Stimulated activated CD4-positive, alpha-beta T cell treated with anti-CD3 and anti-CD28 coated beads, Interleukin-1b, Interleukin-23, amount 100 ng/mL, for 48 hours (primary cell): ENCODE measurements around the gene ZNF697.
"Not testable (repeated sequence)": the region's sequence is repeated elsewhere in the genome, so short reads cannot be mapped to it uniquely, and the experiment has no call there.

Source experiments
- DNase-seq: peaks from one replicate; pipeline ENCODE4 v3.0.0-alpha.2; 2020

Gene ZNF697

GRCh38 chr1:119647734-119648619, at the start of gene ZNF697:
Gene ZNF697, minus strand, starts transcription at chr1:119648266. Its CDS starts 22,166 bp downstream, at chr1:119626100.
- DNase-seq = peak; percentile 39

GRCh38 chr1:119697598-119697997, 49.5 kb upstream of the ZNF697 start:
- no peak for DNase-seq

DNA sequence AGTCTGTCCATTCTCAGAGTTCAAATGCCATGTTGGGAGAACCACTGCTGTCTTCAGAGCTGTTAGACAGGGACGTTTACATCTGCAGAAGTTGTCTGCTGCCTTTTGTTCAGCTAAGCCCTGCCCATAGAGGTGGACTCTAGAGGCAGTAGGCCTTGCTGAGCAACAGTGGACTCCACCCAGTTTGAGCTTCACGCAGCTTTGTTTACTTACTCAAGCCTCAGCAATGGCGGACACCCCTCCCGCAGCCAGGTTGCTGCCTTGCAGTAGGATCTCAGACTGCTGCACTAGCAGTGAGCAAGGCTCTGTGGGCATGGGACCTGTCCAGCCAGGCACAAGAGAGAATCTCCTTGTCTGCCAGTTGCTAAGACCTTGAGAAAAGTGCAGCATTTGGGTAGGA, 48.8 kb upstream of the ZNF697 start:
- DNase-seq = not testable (repeated sequence)

- no peak for DNase-seq
These were observed 41.4 kb upstream of the ZNF697 start for GRCh38 chr1:119689511-119689910.

GRCh38 chr1:119688810-119689209, 40.7 kb upstream of the ZNF697 start:
- no peak for DNase-seq

- no peak for DNase-seq
These were observed 39.5 kb upstream of the ZNF697 start for GRCh38 chr1:119687434-119688079.

GRCh38 chr1:119686661-119687060, 38.6 kb upstream of the ZNF697 start:
- no peak for DNase-seq

GRCh38 chr1:119683893-119684292, 35.8 kb upstream of the ZNF697 start:
- no peak for DNase-seq

DNA sequence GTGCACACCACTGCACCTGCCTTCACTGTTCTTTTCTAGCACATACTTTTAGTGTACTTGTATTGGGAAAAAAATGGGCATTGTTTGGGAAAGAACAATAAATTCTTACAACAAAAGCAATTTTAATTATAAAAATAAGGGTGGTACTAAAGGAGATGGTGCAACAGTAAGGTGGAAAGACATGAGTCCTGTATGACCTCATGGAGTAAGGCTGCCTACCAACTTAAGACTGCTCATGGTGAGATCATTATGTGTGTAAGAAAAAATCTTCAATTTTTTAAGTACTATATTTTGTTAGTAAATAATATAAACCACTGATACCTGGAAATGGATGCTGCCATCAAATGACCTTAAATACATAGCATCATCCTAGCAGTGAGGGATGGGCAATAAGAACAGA, 34.1 kb upstream of the ZNF697 start:
- DNase-seq = no peak

- no peak for DNase-seq
These were observed 33.5 kb upstream of the ZNF697 start for GRCh38 chr1:119681560-119681959.

- no peak for DNase-seq
These were observed 32.7 kb upstream of the ZNF697 start for GRCh38 chr1:119680723-119681122.

GRCh38 chr1:119680193-119680592, 32.1 kb upstream of the ZNF697 start:
- DNase-seq = no peak

- DNase-seq = no peak
These were observed 31.2 kb upstream of the ZNF697 start for GRCh38 chr1:119679223-119679622.

- no peak for DNase-seq
These were observed 28.6 kb upstream of the ZNF697 start for GRCh38 chr1:119676571-119677206.

DNA sequence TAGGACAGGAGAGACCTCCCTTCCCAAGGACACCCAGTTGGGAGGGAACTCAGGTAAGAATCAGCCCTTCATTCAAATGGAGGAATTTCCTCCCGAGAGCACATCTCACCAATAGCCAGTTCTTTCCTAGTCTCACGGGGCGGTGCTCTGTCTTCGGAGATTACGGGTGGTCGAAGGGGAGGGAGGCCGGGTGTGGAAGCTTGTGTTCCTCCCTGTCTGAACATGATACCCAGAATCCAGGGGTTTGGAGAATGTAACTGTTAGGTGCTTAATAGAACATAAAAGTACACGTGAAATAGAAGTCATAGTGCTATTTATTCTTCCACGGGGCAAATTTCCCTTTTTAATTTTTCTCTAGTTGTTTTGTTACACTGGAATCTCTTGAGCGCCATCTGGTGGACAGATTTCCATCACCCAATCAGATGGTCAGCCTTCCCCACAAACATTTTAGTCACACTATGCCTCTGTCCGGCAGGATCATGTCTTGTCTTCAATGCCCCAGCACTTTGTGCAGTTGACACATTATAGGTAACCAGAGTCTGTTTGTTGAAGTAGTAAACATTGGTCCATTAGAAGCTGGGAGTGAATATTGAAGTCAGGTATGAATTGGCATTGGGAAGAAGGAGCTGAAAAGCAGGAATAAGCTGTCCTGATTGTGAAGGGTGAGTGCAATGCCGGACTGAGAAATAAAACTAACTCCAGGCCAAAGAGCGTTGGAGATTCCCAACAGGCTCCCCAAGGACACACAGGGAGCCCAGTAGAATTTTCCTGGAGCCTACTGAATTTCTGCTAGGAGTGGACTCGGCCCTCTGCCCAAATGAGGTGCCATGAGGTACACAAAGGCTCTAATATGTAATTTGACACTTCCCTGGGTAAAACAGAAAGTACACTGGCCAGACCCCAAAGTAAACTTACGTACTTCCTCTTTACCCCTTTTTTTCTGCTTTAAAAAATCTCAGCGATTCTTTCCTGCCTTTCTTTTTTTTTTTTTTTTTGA, 27.6 kb upstream of the ZNF697 start:
- peak; percentile 62 for DNase-seq

GRCh38 chr1:119674835-119675289, 26.8 kb upstream of the ZNF697 start:
- DNase-seq = peak; percentile 57

DNA sequence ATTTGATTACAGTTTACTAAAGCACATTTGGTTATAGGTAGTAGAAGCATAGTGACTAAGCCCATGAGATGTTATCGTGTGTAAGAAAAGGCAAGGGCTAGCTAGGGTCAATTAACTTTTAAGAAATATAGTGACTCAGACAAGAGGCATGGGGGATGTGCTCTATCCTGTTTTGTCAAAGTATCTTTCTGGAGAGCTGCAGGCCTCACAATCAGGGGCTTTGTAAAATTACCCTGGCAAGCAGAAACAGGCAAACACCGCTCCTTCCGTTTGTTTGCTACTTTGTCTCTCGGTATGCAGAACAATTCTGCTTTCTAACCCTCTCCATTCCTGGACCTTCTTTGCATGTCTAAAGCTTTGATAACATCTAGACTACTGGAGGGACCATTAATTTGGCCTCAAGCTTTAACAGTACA, 26.1 kb upstream of the ZNF697 start:
- DNase-seq = no peak

- no peak for DNase-seq
These were observed 25.3 kb upstream of the ZNF697 start for GRCh38 chr1:119673171-119673940.

DNA sequence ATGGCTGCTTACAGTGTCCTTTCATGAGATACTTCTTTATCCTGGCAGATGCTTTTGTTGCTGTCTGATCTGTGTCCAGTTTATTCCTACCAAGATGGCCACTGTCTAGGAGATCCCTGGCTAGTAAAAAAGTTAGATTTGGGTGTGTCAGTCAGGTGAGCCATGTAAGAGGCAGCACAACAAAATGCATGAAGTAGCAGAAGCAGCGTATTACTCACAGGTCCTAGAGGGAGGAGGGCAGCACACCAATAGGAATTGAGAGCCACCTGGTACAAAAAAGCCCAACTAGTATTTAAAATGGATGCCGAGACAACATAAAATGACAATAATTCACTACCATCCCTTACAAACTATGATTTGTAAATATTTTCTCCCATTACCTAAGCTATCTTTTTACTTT, 22.8 kb upstream of the ZNF697 start:
- no peak for DNase-seq

GRCh38 chr1:119667173-119667572, 19.1 kb upstream of the ZNF697 start:
- no peak for DNase-seq

DNA sequence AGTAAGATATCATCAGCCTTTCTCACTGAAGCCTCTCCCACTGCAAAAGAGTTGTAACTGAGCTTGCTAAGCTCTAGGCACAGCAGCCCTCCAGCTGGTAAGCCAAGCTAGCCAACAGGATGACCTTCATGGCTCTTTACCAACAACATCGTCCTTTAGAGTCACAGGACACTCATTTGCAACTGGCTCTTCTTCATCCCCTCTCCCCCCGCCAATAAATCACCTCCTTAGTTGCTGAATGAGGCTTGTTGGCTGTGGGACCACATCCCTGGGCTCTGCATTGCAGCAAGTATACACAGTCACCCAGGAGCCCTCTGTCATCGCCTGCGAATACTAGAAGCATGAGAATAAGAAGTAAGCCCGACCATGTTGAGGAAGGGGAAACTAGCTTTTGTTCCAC, 16.0 kb upstream of the ZNF697 start:
- DNase-seq = no peak

DNA sequence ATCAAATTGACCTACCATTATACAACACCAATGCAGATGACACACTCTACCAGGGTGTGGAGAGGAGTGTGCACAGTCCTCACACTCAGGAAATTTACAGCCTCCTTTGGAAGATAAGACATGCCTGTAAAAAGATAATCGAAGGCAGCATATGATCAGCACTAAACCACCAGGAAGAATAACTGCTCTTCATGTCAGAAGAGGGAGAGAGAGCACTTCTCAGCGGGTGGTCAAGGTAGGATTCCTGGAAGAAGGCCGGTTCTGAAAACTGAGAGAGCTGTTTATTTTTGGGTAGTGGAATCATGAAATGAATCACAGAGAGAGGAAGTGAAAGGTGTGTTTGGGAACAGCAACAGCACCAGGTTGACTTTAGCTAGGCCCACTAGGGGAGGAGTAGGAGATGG, 14.0 kb upstream of the ZNF697 start:
- DNase-seq = no peak
